GM12878 (cell line): ENCODE measurements around the gene TGFBRAP1. TPM values are rescaled to one million over a fixed set of nuclear protein-coding genes. Genes with fewer than 3 reads are reported as not detected.

Experiments
- ATF2 ChIP-seq: IDR thresholded peaks from 2 replicates; pipeline ENCODE4 v1.6.1; 2012; ENCODE audit warnings: low read length, inconsistent platforms
- BRCA1 ChIP-seq: IDR thresholded peaks from 2 replicates; pipeline ENCODE4 v1.6.1; 2011; ENCODE audit warnings: low read depth, low read length, improper control_type of control experiment
- CBX5 ChIP-seq: sonication (generic); IDR thresholded peaks from 2 replicates; pipeline ENCODE4 v1.6.1; 2016; ENCODE audit warnings: low read depth, moderate library complexity, mild to moderate bottlenecking, inconsistent platforms
- E2F8 ChIP-seq: fragments of 450-650 bp; IDR thresholded peaks from 2 replicates; pipeline ENCODE4 v1.6.1; 2018; ENCODE audit warnings: mild to moderate bottlenecking, low read depth, moderate library complexity; ENCODE audit not compliant: partially characterized antibody
- GABPA ChIP-seq: IDR thresholded peaks from 2 replicates; pipeline ENCODE4 v1.6.1; 2014; ENCODE audit warnings: antibody characterized with exemption, low read depth, mild to moderate bottlenecking, inconsistent platforms
- GATAD2B ChIP-seq: fragments of 450-650 bp; conservative IDR thresholded peaks from 2 replicates; pipeline ENCODE4 v1.6.1; 2017; ENCODE audit warnings: low read depth, mild to moderate bottlenecking, moderate library complexity
- HDAC6 ChIP-seq: fragments of 200-600 bp; sonication (generic); IDR thresholded peaks from one replicate; pipeline ENCODE4 v1.8.0; 2017; ENCODE audit warnings: antibody characterized with exemption; ENCODE audit not compliant: unreplicated experiment
- IKZF2 ChIP-seq, 2 experiments: fragments of 450-650 bp; IDR thresholded peaks; 2 replicates each; pipeline ENCODE4 v1.6.1; 2017; ENCODE audit warnings: mild to moderate bottlenecking in 2 of 2, moderate library complexity in 2 of 2
- IRF3 ChIP-seq: fragments of 450-650 bp; IDR thresholded peaks from 2 replicates; pipeline ENCODE4 v1.6.1; 2014; ENCODE audit warnings: mild to moderate bottlenecking
- MYC ChIP-seq: IDR thresholded peaks from 2 replicates; pipeline ENCODE4 v1.6.1; 2011; ENCODE audit warnings: mild to moderate bottlenecking, low read length, moderate library complexity, inconsistent platforms; ENCODE audit not compliant: insufficient read depth, insufficient replicate concordance, insufficient read length, severe bottlenecking
- NFYA ChIP-seq: IDR thresholded peaks from 2 replicates; pipeline ENCODE4 v1.6.1; 2011; ENCODE audit warnings: low read depth, mild to moderate bottlenecking, low read length, improper control_type of control experiment, borderline replicate concordance
- NR2C2 ChIP-seq: IDR thresholded peaks from 2 replicates; pipeline ENCODE4 v1.6.1; 2011; ENCODE audit warnings: borderline replicate concordance, low read depth; ENCODE audit not compliant: control insufficient read depth, insufficient read length
- PML ChIP-seq: IDR thresholded peaks from 2 replicates; pipeline ENCODE4 v1.6.1; 2012; ENCODE audit warnings: low read length, inconsistent platforms
- POU2F2 ChIP-seq: IDR thresholded peaks from 3 replicates; pipeline ENCODE4 v1.6.1; 2011; ENCODE audit warnings: low read depth, mild to moderate bottlenecking, low read length, borderline replicate concordance
- SMAD1 ChIP-seq: fragments of 450-650 bp; IDR thresholded peaks from 2 replicates; pipeline ENCODE4 v1.6.1; 2018; ENCODE audit warnings: mild to moderate bottlenecking, low read depth; ENCODE audit not compliant: partially characterized antibody
- SMC3 ChIP-seq: IDR thresholded peaks from 2 replicates; pipeline ENCODE4 v1.6.1; 2011; ENCODE audit warnings: low read length, improper control_type of control experiment, borderline replicate concordance
- polyA plus RNA-seq, 11 experiments: library from polyadenylated mRNA; depleted of rRNA in 4 of 11; unstranded in 6 of 11; stranded (reverse) in 5 of 11; fragments of >200 nt; fragmentation: Nextera tagmentation in 4 of 11; fragmentation: Illumina TruSeq in 1 of 11; extraction: Ambion mirVana in 4 of 11; extraction: Trizol in 1 of 11; gene quantifications; 1 replicate in 1 of 11; 2 replicates in 10 of 11; pipeline versions ENCODE4 v1.2.1 to v1.2.3, GENCODE V29; 2011 to 2016; ENCODE audit warnings: inconsistent platforms in 2 of 11, missing spikeins in 2 of 11, low read depth in 1 of 11
- total RNA-seq, 4 experiments: library from RNA; depleted of rRNA in 3 of 4; stranded (reverse); fragments of >200 nt in 3 of 4; fragmentation: Illumina TruSeq in 1 of 4; extraction: Trizol in 1 of 4; gene quantifications; 2 replicates each; pipeline versions ENCODE4 v1.2.1 to v1.2.3, GENCODE V29; 2013 to 2021
- TF ChIP-seq, protein P1 (sequence below): fragments of 450-650 bp; IDR thresholded peaks from 2 replicates; pipeline ENCODE4 v1.6.1; 2016; ENCODE audit warnings: mild to moderate bottlenecking
- TF ChIP-seq, protein P2 (sequence below): fragments of 450-650 bp; IDR thresholded peaks from 2 replicates; pipeline ENCODE4 v1.6.1; 2017; ENCODE audit warnings: mild to moderate bottlenecking, moderate library complexity

Gene TGFBRAP1
- total and polyA plus RNA-seq, 10 of the 15 experiments (the other 5 are each of a cell fraction or from before 2014, with no cell fraction given): 7.9 to 37.4 (median 23.7) TPM

- no peak for TF ChIP-seq E2F8
- TF ChIP-seq PML: no peak
- TF ChIP-seq NFYA: no peak
- TF ChIP-seq IKZF2 (IDR thresholded peaks at IDR 0.05): no peak
- no peak for TF ChIP-seq HDAC6
- TF ChIP-seq SMC3: no peak
- TF ChIP-seq, protein P1, sequence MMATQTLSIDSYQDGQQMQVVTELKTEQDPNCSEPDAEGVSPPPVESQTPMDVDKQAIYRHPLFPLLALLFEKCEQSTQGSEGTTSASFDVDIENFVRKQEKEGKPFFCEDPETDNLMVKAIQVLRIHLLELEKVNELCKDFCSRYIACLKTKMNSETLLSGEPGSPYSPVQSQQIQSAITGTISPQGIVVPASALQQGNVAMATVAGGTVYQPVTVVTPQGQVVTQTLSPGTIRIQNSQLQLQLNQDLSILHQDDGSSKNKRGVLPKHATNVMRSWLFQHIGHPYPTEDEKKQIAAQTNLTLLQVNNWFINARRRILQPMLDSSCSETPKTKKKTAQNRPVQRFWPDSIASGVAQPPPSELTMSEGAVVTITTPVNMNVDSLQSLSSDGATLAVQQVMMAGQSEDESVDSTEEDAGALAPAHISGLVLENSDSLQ: no peak
- peak; percentile 28; the same call in 1 of the 3 replicates for TF ChIP-seq POU2F2
- TF ChIP-seq ATF2: no peak
- TF ChIP-seq GABPA: no peak
- TF ChIP-seq, protein P2, sequence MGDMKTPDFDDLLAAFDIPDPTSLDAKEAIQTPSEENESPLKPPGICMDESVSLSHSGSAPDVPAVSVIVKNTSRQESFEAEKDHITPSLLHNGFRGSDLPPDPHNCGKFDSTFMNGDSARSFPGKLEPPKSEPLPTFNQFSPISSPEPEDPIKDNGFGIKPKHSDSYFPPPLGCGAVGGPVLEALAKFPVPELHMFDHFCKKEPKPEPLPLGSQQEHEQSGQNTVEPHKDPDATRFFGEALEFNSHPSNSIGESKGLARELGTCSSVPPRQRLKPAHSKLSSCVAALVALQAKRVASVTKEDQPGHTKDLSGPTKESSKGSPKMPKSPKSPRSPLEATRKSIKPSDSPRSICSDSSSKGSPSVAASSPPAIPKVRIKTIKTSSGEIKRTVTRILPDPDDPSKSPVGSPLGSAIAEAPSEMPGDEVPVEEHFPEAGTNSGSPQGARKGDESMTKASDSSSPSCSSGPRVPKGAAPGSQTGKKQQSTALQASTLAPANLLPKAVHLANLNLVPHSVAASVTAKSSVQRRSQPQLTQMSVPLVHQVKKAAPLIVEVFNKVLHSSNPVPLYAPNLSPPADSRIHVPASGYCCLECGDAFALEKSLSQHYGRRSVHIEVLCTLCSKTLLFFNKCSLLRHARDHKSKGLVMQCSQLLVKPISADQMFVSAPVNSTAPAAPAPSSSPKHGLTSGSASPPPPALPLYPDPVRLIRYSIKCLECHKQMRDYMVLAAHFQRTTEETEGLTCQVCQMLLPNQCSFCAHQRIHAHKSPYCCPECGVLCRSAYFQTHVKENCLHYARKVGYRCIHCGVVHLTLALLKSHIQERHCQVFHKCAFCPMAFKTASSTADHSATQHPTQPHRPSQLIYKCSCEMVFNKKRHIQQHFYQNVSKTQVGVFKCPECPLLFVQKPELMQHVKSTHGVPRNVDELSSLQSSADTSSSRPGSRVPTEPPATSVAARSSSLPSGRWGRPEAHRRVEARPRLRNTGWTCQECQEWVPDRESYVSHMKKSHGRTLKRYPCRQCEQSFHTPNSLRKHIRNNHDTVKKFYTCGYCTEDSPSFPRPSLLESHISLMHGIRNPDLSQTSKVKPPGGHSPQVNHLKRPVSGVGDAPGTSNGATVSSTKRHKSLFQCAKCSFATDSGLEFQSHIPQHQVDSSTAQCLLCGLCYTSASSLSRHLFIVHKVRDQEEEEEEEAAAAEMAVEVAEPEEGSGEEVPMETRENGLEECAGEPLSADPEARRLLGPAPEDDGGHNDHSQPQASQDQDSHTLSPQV: 0 out of 2 replicates have a peak, but pooled peaks have one; percentile 13
- TF ChIP-seq GATAD2B: peak; percentile 96
- TF ChIP-seq MYC: peak; percentile 28
- TF ChIP-seq CBX5: no peak
- TF ChIP-seq NR2C2: no peak
- TF ChIP-seq SMAD1: no peak
- no peak for TF ChIP-seq IRF3
- TF ChIP-seq BRCA1: no peak
Measured at GRCh38 chr2:105329561-105330495, at the start of gene TGFBRAP1 (continued).
